Ramos (cell line): ENCODE data around the gene GLIS2.
"Not testable (repeated sequence)": the region's sequence is repeated elsewhere in the genome, so short reads cannot be mapped to it uniquely, and the experiment has no call there.

Experiments
- in situ Hi-C: fragments of 300-500 bp; cut with MboI; formaldehyde crosslinking; loops from one replicate; pipeline ENCODE4 v1.14.3; 2022; ENCODE audit warnings: low sequenced_read_pairs; ENCODE audit not compliant: unreplicated experiment

Gene GLIS2

GRCh38 chr16:4332083-4332482 is 16.2 kb downstream of the GLIS2 start:
- in situ Hi-C loops = loop anchor here (5.0 kb wide), 1 partner anchor 40 kb away; no protein-coding TSS in a partner anchor

DNA sequence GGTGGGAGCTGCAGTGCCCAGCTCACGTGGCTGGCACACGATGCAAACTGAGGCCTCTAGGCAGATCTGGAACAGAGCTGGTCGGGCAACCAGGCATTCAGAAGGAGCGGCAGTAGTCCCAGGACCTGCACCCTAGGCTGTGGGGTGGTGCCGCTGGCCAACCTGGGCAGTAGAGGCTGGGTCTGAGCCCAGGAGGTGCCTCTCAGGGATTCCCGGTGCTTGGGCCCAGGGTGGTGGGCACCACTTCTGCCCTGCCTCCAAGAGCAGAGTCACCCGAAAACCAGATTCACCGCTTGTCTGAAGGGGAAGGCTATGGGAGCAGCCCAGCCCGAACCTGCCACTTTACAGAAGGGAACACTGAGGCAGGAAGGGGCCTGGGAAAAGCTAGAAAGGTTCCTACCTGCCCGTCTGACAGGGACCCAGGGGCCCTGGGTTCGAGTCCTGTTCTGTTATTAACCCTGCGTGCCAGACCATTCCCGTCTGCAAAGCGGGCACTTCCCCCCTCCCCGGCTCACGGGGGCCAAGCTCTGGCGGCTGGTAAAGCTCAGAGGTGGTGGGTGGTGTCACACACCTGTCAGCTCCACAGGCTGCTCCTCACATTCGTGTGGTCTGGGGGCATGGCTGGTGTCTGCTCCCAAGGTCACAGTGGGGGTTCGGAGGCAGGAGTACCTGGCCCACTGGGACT is 16.9 kb downstream of the GLIS2 start:
- in situ Hi-C loops = loop anchor here (5.0 kb wide), 1 partner anchor 40 kb away; no protein-coding TSS in a partner anchor

DNA sequence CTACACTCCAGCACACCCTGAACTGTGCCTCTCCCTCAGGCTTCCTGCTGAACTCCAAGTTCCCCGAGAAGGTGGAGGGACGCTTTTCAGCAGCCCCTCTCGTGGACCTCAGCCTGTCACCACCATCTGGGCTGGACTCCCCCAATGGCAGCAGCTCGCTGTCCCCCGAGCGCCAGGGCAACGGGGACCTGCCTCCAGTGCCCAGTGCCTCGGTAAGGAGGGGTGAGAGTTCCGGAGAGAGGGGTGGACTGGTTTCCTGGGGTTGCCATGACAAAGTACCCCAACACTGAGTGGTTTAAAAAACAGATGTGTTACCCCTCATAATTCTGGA is 17.4 kb downstream of the GLIS2 start:
- in situ Hi-C loops = loop anchor here (5.0 kb wide), 1 partner anchor 41 kb away; no protein-coding TSS in a partner anchor

GRCh38 chr16:4333714-4334113 is 17.8 kb downstream of the GLIS2 start:
- in situ Hi-C loops = loop anchor here (5.0 kb wide), 1 partner anchor 41 kb away; no protein-coding TSS in a partner anchor

DNA sequence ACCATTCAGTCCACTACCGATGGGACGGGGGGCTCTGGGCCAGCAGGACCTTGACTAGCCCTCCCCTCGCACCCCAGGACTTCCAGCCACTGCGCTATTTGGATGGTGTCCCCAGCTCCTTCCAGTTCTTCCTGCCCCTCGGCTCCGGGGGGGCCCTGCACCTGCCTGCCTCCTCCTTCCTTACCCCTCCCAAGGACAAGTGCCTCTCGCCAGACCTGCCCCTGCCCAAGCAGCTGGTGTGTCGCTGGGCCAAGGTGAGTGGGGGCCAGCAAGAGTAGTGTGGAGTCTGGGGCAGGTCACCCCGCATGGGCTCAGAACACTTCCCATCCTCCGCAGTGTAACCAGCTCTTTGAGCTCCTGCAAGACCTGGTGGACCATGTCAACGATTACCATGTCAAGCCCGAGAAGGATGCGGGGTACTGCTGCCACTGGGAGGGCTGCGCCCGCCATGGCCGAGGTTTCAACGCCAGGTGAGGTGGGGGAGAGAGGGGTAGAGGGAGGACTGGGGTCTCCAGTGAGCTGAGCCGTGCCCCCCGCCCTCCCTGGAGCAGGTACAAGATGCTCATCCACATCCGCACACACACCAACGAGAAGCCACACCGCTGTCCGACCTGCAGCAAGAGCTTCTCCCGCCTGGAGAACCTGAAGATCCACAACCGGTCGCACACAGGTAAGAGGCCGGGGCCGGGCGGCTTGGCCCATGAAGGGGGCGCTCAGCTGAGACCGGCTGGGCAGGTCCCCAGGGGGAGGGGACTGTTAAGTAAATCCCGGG is 19.0 kb downstream of the GLIS2 start:
- in situ Hi-C loops = loop anchor here (5.0 kb wide), 1 partner anchor 43 kb away; no protein-coding TSS in a partner anchor

DNA sequence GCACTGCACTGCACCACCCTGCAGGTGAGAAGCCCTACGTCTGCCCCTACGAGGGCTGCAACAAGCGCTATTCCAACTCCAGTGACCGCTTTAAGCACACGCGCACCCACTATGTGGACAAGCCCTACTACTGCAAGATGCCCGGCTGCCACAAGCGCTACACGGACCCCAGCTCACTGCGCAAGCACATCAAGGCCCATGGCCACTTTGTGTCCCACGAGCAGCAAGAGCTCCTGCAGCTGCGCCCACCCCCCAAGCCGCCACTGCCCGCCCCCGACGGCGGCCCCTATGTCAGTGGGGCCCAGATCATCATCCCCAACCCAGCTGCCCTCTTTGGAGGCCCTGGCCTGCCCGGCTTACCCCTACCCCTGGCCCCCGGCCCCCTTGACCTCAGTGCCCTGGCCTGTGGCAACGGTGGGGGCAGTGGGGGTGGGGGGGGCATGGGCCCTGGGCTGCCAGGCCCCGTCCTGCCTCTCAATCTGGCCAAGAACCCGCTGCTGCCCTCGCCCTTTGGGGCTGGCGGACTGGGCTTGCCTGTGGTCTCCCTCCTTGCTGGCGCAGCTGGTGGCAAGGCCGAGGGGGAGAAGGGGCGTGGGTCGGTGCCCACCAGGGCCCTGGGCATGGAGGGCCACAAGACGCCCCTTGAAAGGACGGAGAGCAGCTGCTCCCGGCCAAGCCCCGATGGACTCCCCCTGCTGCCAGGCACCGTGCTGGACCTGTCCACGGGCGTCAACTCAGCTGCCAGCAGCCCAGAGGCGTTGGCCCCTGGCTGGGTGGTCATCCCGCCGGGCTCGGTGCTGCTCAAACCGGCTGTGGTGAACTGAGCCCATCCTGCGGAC is 21.1 kb downstream of the GLIS2 start:
- in situ Hi-C loops = no loop called here

- in situ Hi-C loops = no loop called here
Observed at GRCh38 chr16:4337540-4338088, 21.7 kb downstream of the GLIS2 start.

- in situ Hi-C loops = no loop called here
Observed at GRCh38 chr16:4338125-4338582, 22.3 kb downstream of the GLIS2 start.

DNA sequence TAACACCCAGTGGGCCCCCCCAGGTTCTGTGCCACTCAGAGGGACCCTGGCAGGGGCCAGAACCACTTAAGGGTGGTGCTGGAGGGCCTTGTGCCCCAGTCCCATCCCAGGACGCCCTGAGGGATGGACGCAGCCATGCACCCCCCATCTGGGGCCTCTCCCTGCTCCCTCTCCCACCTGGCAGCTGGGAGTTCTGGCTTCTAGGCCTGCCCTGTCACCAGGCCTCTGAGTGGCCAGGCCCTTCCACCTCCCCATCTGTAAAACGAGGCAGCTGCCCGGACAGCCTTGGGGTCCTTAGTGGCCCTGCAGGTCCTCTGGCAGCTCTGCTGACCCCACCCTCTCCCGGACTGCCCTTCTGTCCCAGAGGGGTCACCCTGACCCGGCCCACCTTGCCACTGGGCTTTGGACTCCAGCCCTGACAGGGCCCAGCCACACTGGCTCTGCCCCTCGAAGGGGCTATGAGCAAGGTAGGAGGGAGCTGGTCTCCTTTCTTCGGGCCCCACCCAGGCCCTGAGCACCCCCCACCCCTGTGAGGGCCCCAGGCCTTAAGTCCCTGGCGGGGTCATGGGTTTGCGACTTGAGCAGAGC is 22.9 kb downstream of the GLIS2 start:
- in situ Hi-C loops = no loop called here

DNA sequence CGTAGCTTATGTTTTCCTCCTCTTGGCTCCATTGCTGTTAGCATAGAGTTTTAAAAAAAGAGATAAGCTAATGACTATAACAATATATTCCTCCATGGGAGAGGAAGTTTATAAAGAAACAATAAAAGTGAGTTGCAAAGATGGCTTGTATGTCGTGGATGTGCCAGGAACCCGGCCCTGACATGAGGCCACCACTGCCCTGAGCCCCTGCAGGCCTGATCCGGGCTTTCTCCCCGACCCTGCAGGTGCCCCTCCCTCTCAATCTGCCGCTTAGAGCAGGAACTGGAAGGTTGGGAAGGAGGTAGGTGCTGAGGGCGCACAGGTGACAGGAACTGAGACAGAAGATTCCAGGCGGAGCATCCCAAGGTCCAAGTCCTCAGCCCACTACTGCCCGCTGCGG is 23.6 kb downstream of the GLIS2 start:
- in situ Hi-C loops = no loop called here

GRCh38 chr16:4339909-4340308 is 24.0 kb downstream of the GLIS2 start:
- in situ Hi-C loops = no loop called here

DNA sequence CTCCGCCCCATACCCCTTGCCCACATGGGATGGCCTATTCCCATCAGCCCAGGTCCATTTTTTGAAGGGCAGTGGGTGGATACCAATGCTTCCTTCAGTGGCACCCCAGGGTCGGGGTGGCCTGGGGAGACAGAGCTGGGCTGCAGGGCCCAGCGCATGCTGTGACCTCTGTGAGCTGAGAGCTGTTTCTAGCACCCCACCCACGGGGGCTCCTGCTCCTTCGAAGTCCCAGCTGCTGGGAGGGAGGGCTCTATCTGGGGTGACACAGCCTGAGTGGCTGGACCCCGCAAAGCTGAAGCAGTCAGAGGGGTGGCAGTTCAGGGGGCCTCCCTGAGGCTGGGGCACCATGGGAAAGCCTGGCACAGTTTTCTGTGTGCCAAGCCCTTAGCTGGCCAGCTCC is 24.6 kb downstream of the GLIS2 start:
- in situ Hi-C loops = no loop called here

DNA sequence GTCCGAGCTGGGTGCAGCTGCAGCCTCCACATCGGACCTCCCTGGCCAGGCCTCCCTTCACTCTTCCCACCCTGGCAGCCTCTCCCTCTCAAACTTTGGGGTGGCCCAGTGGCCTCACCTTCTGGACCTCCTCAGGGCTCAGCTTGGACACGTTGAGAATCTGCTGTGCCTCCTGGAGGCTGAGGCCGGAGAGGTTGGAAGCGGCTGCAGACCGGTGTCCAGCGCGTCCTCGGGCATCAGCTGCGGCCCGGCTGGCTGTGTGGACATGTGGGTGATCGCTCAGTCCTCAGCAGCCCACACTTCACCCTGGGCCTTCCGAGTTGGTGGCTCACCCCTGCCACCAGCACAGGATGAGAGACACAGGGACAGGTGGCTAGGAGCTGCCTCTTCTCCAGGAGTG is 25.4 kb downstream of the GLIS2 start:
- in situ Hi-C loops = no loop called here

DNA sequence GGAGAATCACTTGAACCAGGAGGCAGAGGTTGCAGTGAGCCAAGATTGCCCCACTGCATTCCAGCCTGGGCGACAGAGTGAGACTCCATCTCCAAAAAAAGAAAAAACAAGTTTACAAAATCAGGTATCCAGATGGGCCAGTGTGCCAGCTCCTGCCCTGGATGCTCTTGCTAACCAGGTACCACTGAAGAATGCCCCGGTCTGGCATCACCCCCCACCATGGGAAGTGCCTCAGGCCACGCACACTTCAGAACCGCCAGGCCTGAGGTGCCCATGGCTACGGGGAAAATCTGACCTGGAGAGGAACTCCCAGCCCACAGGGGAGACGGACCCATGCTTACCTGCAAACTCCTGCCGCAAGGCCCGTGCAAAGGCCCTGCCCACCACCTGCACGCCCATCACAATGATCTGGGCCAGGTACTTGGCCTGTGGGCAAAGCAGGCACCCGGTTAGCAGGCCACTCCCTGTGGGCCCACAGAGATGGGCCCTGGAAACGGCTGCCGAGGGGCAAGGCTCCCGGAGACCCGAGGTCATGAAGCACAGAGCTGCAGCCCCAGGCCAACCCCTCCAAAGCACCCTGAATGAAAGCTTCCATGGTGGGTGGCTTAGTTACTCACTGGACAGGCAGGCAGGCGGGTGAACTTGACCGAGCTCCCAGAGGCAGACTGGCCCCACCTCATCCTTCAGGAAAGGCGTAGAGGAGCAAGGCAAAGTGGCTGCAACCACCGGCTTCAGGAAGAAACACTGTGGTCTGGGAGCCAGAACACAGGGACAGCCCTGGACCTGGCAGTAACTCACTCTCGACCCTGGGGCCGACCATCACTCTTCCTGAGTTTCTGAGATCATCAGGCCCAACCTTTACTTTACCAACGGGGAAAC is 27.2 kb downstream of the GLIS2 start:
- in situ Hi-C loops = no loop called here

DNA sequence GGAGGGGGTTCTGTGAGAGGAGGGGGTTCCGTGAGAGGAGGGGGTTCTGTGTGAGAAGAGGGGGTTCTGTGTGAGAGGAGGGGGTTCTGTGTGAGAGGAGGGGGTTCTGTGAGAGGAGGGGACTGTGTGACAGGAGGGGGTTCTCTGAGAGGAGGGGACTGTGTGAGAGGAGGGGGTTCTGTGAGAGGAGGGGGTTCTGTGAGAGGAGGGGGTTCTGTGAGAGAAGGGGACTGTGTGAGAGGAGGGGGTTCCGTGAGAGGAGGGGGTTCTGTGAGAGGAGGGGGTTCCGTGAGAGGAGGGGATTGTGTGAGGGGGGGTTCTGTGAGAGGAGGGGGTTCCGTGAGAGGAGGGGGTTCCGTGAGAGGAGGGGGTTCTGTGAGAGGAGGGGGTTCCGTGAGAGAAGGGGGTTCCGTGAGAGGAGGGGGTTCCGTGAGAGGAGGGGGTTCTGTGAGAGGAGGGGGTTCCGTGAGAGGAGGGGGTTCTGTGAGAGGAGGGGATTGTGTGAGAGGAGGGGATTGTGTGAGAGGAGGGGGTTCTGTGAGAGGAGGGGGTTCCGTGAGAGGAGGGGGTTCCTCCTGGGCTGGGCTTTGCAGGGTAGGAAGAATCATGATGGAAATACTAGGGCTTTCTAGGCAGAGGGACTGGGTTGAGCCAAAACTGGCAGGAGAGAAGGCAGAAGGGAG is 28.6 kb downstream of the GLIS2 start:
- in situ Hi-C loops = not testable (repeated sequence)

GRCh38 chr16:4344983-4345835 is 29.3 kb downstream of the GLIS2 start:
- in situ Hi-C loops = no loop called here
